Neuronal stem cell (in vitro differentiated cells): ENCODE measurements around the gene NT5DC2. TPM values are rescaled to one million over a fixed set of nuclear protein-coding genes. Genes with fewer than 3 reads are reported as not detected.

Experiments
- DNase-seq: peaks from one replicate; pipeline ENCODE4 v3.0.0-alpha.2; 2013; ENCODE audit warnings: low spot score
- H2AFZ ChIP-seq: one replicate; pipeline ENCODE4 v1.6.1; 2013; ENCODE audit warnings: mild to moderate bottlenecking, low read length, inconsistent platforms
- H2AK5ac ChIP-seq: 2 replicates; pipeline ENCODE4 v1.6.1; 2013; ENCODE audit warnings: low read depth, mild to moderate bottlenecking, inconsistent platforms, low read length, moderate library complexity, mixed read lengths
- H2BK120ac ChIP-seq: 2 replicates; pipeline ENCODE4 v1.6.1; 2013; ENCODE audit warnings: low read depth, mild to moderate bottlenecking, inconsistent platforms, low read length, moderate library complexity, mixed read lengths
- H2BK12ac ChIP-seq: one replicate; pipeline ENCODE4 v1.6.1; 2013; ENCODE audit warnings: low read length, inconsistent platforms
- H2BK15ac ChIP-seq: 2 replicates; pipeline ENCODE4 v1.6.1; 2013; ENCODE audit warnings: mild to moderate bottlenecking, low read length, inconsistent platforms, mixed read lengths
- H2BK5ac ChIP-seq: one replicate; pipeline ENCODE4 v1.6.1; 2013; ENCODE audit warnings: inconsistent platforms, mild to moderate bottlenecking, low read length, moderate library complexity
- H3K14ac ChIP-seq: one replicate; pipeline ENCODE4 v1.6.1; 2013; ENCODE audit warnings: low read length, inconsistent platforms
- H3K18ac ChIP-seq: 2 replicates; pipeline ENCODE4 v1.6.1; 2013; ENCODE audit warnings: low read length, inconsistent platforms
- H3K23ac ChIP-seq: 2 replicates; pipeline ENCODE4 v1.6.1; 2013; ENCODE audit warnings: low read depth, mild to moderate bottlenecking, mixed read lengths, low read length, inconsistent platforms; ENCODE audit not compliant: poor library complexity
- H3K27ac ChIP-seq: replicated peaks from 3 replicates; pipeline ENCODE4 v1.5.1; 2013; ENCODE audit warnings: low read length, inconsistent platforms
- H3K27me3 ChIP-seq, 3 experiments: 2 replicates each; pipeline ENCODE4 v1.6.1; 2013; ENCODE audit warnings: low read length in 3 of 3, mild to moderate bottlenecking in 2 of 3, inconsistent platforms in 1 of 3, low read depth in 1 of 3, mixed read lengths in 1 of 3, moderate library complexity in 1 of 3; ENCODE audit not compliant: control insufficient read depth in 3 of 3, insufficient read depth in 3 of 3
- H3K36me3 ChIP-seq, 2 donors: replicated peaks in 1 of 2; 2 replicates each; pipeline ENCODE4 v1.6.1; 2013; ENCODE audit warnings: low read length in 2 of 2; ENCODE audit not compliant: control insufficient read depth in 2 of 2, insufficient read depth in 2 of 2
- H3K4ac ChIP-seq: 2 replicates; pipeline ENCODE4 v1.6.1; 2013; ENCODE audit warnings: inconsistent platforms, mild to moderate bottlenecking, low read length, moderate library complexity
- H3K4me1 ChIP-seq, 2 donors: 1 replicate in 1 of 2; 2 replicates in 1 of 2; pipeline ENCODE4 v1.6.1; 2013; ENCODE audit warnings: low read length in 2 of 2, low read depth in 1 of 2; ENCODE audit not compliant: control insufficient read depth in 2 of 2, insufficient read depth in 1 of 2
- H3K4me2 ChIP-seq: one replicate; pipeline ENCODE4 v1.6.1; 2013; ENCODE audit warnings: mild to moderate bottlenecking, low read length, inconsistent platforms; ENCODE audit not compliant: insufficient read depth, poor library complexity, severe bottlenecking
- H3K4me3 ChIP-seq, 2 donors: 2 replicates each; pipeline ENCODE4 v1.5.1; 2013; ENCODE audit warnings: low read length in 2 of 2, mild to moderate bottlenecking in 2 of 2, inconsistent platforms in 1 of 2, moderate library complexity in 1 of 2
- H3K79me1 ChIP-seq: one replicate; pipeline ENCODE4 v1.6.1; 2013; ENCODE audit warnings: low read depth, mild to moderate bottlenecking, inconsistent platforms, low read length, moderate library complexity
- H3K9ac ChIP-seq: one replicate; pipeline ENCODE4 v1.6.1; 2013; ENCODE audit warnings: mild to moderate bottlenecking, low read depth, low read length, inconsistent platforms; ENCODE audit not compliant: poor library complexity
- H3K9me3 ChIP-seq, 2 donors: replicated peaks in 1 of 2; 2 replicates each; pipeline versions ENCODE3 to v1.6.1; 2013; ENCODE audit warnings: low read length in 2 of 2, mild to moderate bottlenecking in 2 of 2, inconsistent platforms in 1 of 2, low read depth in 1 of 2, mixed read lengths in 1 of 2, moderate library complexity in 1 of 2; ENCODE audit not compliant: control insufficient read depth in 2 of 2, insufficient read depth in 1 of 2
- H4K8ac ChIP-seq: one replicate; pipeline ENCODE4 v1.6.1; 2013; ENCODE audit warnings: low read depth, mild to moderate bottlenecking, inconsistent platforms, low read length, moderate library complexity
- H4K91ac ChIP-seq: one replicate; pipeline ENCODE4 v1.6.1; 2013; ENCODE audit warnings: low read length, low read depth, mild to moderate bottlenecking, inconsistent platforms; ENCODE audit not compliant: poor library complexity
- WGBS, 2 donors: extraction: QIAGEN DNeasy Blood & Tissue Kit; methylation state at CpG; one replicate each; pipeline ENCODE4 v1.1.7; 2013; ENCODE audit warnings: missing lambda C conversion rate in 2 of 2, mixed read lengths in 1 of 2; ENCODE audit not compliant: insufficient read length in 2 of 2, insufficient replicate concordance in 1 of 2; ENCODE audit errors: extremely low coverage in 2 of 2; 5-methylcytosine and 5-hydroxymethylcytosine counted together
- polyA plus RNA-seq, 2 experiments: library from polyadenylated mRNA; stranded (reverse); fragments of 200-250 nt; gene quantifications; one replicate each; pipeline ENCODE4 v1.2.3, GENCODE V29; 2013

NT5DC2 gene
- 246 TPM for polyA plus RNA-seq (2013, experiment 1 of 2)
- 233 TPM for polyA plus RNA-seq (2013, experiment 2 of 2)

DNA sequence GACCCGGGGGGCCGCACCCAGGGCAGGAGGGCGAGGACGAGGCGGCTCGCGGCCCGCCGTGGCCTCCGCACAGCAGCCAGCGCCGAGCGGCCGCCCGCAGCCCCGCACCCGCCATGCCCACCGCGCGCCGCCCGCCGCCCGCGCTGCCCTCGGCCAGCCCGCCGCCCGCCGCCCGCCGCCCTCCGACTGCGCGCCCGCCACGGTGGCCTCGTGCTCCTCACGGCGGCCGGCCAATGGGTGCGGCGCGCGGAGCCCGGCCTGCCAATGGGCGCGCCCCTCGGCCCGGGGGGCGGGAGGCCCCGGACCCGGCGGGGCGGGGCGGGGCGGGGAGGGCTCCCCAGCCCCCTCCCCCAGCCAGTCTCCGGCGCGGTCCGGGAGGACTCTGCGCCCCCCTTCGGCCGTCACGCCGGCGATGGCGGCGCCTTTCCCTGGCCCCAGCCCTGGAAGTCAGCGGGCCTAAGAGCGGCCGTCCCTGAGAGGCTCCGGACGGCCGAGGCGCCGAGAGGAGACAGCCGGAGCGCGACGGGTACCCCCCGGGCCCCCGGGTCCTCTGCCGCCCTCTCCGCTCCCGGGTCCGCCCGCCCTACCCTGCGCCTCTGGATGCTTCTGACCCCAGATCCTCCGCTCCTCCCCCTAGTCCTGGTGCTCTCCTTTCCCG is at the start of gene NT5DC2:
Gene NT5DC2, minus strand, starts transcription at position 235 of the 658 bp plus-strand sequence. Its CDS starts 120 bp downstream, at position 115.
- peak within 1 kb of the TSS; percentile 16 for H3K23ac ChIP-seq
- H4K8ac ChIP-seq = no peak within 1 kb of the TSS
- peaks cover 11 to 16% of the 10 kb centered on the region in 2 donors for H3K36me3 ChIP-seq
- peak within 1 kb of the TSS; percentile 94 for H3K9ac ChIP-seq
- H2BK12ac ChIP-seq = no peak within 1 kb of the TSS
- H3K4ac ChIP-seq = no peak within 1 kb of the TSS
- peak within 1 kb of the TSS; percentile 66 for H3K4me2 ChIP-seq
- DNase-seq = peak; percentile 70
- peak within 1 kb of the TSS; percentile 77 for H3K14ac ChIP-seq
- peak within 1 kb of the TSS; percentile 73 for H2AFZ ChIP-seq
- peak within 1 kb of the TSS; percentile 91 for H3K18ac ChIP-seq
- peak within 1 kb of the TSS; percentile 58 to 95 for H3K4me3 ChIP-seq
- H3K4me1 ChIP-seq = peaks cover 23 to 28% of the 10 kb centered on the region in 2 donors
- no peaks in the 10 kb centered on the region for H3K9me3 ChIP-seq
- no peak within 1 kb of the TSS for H2BK120ac ChIP-seq
- H3K27me3 ChIP-seq = no peaks in the 10 kb centered on the region
- peaks cover 29% of the 10 kb centered on the region for H3K79me1 ChIP-seq
- no peak within 1 kb of the TSS for H4K91ac ChIP-seq
- peak within 1 kb of the TSS; percentile 65 for H2BK15ac ChIP-seq
- peak within 1 kb of the TSS; percentile 75 for H2BK5ac ChIP-seq
- no CpG with 5 or more reads among the region's 91 CpGs for WGBS, 2 donors
- H3K27ac ChIP-seq = peak within 1 kb of the TSS; percentile 46
- H2AK5ac ChIP-seq = peak within 1 kb of the TSS; percentile 89

DNA sequence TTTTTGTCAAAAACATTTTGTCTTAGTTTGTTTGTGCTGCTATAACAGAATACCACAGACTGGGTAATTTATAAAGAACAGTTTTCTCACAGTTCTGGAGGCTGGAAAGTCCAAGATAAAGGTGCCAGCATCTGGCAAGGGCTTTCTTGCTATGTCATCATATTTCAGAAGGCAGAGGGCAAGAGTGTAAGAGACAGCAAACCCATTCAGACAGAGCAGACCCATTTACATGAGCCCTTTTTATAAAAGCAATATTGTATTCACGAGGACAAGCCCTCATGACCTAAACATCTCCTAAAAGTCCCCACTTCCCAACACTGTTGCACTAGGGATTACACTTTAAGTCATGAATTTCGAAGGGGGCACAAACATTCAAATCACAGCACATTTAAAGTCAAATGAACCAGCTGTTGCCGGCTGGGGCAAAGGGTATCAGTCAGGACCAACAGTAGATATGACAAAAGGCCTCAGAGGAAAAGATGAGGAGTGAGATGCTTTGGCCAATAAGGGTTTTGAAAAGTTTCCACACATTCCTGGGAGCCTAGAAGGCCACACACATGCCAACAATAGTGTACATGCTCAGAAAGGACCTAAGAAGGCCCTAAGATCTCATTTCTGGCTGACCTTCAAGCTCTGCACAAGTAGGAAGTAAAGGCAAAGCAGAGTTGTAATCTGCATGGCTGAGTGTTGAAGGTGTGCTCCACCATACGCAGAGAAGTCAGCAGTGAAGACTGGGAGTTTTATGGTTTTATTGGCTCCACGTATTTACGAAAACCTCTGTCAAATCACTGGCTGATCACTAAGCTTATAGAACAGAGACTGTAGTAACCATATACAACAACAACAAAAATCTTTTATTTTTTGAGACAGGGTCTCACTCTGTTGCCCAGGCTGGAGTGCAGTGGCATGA is 40.7 kb upstream of the NT5DC2 start:
- no CpG with 5 or more reads among the region's 6 CpGs for WGBS, 2 donors
- H3K27me3 ChIP-seq = no peaks in the 10 kb centered on the region

DNA sequence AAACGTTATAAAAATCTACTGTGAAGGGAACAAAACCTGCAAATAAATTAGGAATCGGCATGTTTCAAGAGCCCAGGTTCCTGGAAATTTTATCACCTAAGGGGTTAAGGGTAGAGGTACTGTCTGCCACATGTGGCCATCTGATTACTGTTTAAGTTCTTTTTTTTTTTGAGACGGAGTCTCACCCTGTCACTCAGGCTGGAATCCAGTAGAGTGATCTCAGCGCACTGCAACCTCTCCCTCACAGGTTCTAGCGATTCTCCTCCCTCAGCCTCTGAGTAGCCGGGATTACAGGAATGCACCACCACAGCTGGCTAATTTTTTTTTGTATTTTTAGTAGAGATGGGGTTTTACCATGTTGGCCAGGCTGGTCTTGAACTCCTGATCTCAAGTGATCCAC is 38.6 kb upstream of the NT5DC2 start:
- H3K36me3 ChIP-seq = peaks cover 2 to 89% of the 10 kb centered on the region in 2 donors

More for the DNA sequence above, 40.7 kb upstream of the NT5DC2 start:
- H3K36me3 ChIP-seq = peaks cover 12 to 94% of the 10 kb centered on the region in 2 donors
- no peak overlapping the region for H3K27ac ChIP-seq
- no peak overlapping the region for H3K23ac ChIP-seq
- H2BK120ac ChIP-seq = no peak overlapping the region
- H3K79me1 ChIP-seq = no peaks in the 10 kb centered on the region
- no peak overlapping the region for H3K4me2 ChIP-seq
- H2AK5ac ChIP-seq = no peak overlapping the region
- no peak overlapping the region for H2BK5ac ChIP-seq
- H3K4me3 ChIP-seq = no peak overlapping the region
- no peak overlapping the region for H3K18ac ChIP-seq
- no peak overlapping the region for H3K4ac ChIP-seq
- H2BK12ac ChIP-seq = no peak overlapping the region
- no peak overlapping the region for H2AFZ ChIP-seq
- no peak overlapping the region for H4K8ac ChIP-seq
- DNase-seq = no peak
- H4K91ac ChIP-seq = no peak overlapping the region
- H2BK15ac ChIP-seq = no peak overlapping the region
- H3K14ac ChIP-seq = no peak overlapping the region
- no peaks in the 10 kb centered on the region for H3K9me3 ChIP-seq
- H3K4me1 ChIP-seq = no peaks in the 10 kb centered on the region
- H3K9ac ChIP-seq = no peak overlapping the region

DNA sequence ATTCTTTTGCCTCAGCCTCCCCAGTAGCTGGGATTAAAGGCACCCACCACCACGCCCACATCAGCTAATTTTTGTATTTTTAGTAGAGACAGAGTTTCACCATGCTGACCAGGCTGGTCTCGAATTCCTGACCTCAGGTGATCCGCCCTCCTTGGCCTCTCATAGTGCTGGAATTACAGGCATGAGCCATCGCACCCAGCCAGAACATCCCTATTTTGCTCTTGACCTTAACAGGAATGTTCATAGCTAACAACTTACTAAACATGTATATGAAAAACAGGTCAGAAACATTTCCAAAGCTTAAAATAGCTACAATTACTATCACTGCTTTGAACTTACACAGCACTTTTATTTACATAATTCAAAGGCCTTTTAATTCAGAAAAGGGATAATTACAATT is 36.4 kb upstream of the NT5DC2 start:
- no peak overlapping the region for H3K4ac ChIP-seq
- H3K36me3 ChIP-seq = peaks cover 2 to 81% of the 10 kb centered on the region in 2 donors
- H2AK5ac ChIP-seq = no peak overlapping the region
- no peaks in the 10 kb centered on the region for H3K27me3 ChIP-seq
- no peak overlapping the region for H3K18ac ChIP-seq
- H2BK120ac ChIP-seq = no peak overlapping the region
- DNase-seq = no peak
- no peak overlapping the region for H2BK12ac ChIP-seq
- no peak overlapping the region for H3K14ac ChIP-seq
- H3K4me3 ChIP-seq = no peak overlapping the region
- no peak overlapping the region for H2AFZ ChIP-seq
- H4K8ac ChIP-seq = no peak overlapping the region
- H2BK5ac ChIP-seq = no peak overlapping the region
- H3K23ac ChIP-seq = no peak overlapping the region
- no peaks in the 10 kb centered on the region for H3K79me1 ChIP-seq
- no peak overlapping the region for H3K9ac ChIP-seq
- no peak overlapping the region for H4K91ac ChIP-seq
- H2BK15ac ChIP-seq = no peak overlapping the region
- H3K9me3 ChIP-seq = no peaks in the 10 kb centered on the region
- no peak overlapping the region for H3K27ac ChIP-seq
- H3K4me2 ChIP-seq = no peak overlapping the region
- no peaks in the 10 kb centered on the region for H3K4me1 ChIP-seq
- WGBS, 2 donors = no CpG with 5 or more reads among the region's 4 CpGs

More for the DNA sequence above, 38.6 kb upstream of the NT5DC2 start:
- no peaks in the 10 kb centered on the region for H3K4me1 ChIP-seq
- H2BK5ac ChIP-seq = no peak overlapping the region
- no peak overlapping the region for H3K4ac ChIP-seq
- H3K9ac ChIP-seq = no peak overlapping the region
- no peak overlapping the region for H3K4me3 ChIP-seq
- no CpG with 5 or more reads among the region's 6 CpGs for WGBS, 2 donors
- no peak overlapping the region for H3K23ac ChIP-seq
- no peak overlapping the region for H2BK120ac ChIP-seq
- H3K18ac ChIP-seq = no peak overlapping the region
- H3K14ac ChIP-seq = no peak overlapping the region
- H4K8ac ChIP-seq = no peak overlapping the region
- no peak overlapping the region for H2BK15ac ChIP-seq
- no peak overlapping the region for H4K91ac ChIP-seq
- no peak overlapping the region for H3K4me2 ChIP-seq
- no peak for DNase-seq
- no peaks in the 10 kb centered on the region for H3K27me3 ChIP-seq
- H3K79me1 ChIP-seq = no peaks in the 10 kb centered on the region
- no peak overlapping the region for H2AFZ ChIP-seq
- H2BK12ac ChIP-seq = no peak overlapping the region
- no peaks in the 10 kb centered on the region for H3K9me3 ChIP-seq
- no peak overlapping the region for H3K27ac ChIP-seq
- H2AK5ac ChIP-seq = no peak overlapping the region
